Transverse colon (tissue), 4 donors: ENCODE measurements around the gene NRN1L.

ENCODE experiments used
- EP300 ChIP-seq: sonication (generic); formaldehyde crosslinking; IDR thresholded peaks from one replicate; pipeline ENCODE4 v1.6.1; 2017; ENCODE audit warnings: antibody characterized with exemption, low read depth
- POLR2A ChIP-seq: fragments of 450-650 bp; IDR thresholded peaks from one replicate; pipeline ENCODE4 v1.6.1; 2016; ENCODE audit warnings: antibody characterized with exemption, mild to moderate bottlenecking, moderate library complexity
- POLR2AphosphoS5 ChIP-seq, 3 donors: sonication (generic); formaldehyde crosslinking; IDR thresholded peaks; one replicate each; pipeline ENCODE4 v1.6.1; 2016; ENCODE audit warnings: antibody characterized with exemption in 3 of 3
- TF ChIP-seq, protein P1 (sequence below), 5 experiments: fragments of 200-600 bp in 3 of 5; fragments of 450-650 bp in 2 of 5; sonication (generic) in 3 of 5; IDR thresholded peaks; 1 replicate in 2 of 5; 2 replicates in 3 of 5; pipeline ENCODE4 v1.5.1; 2016 to 2017; ENCODE audit warnings: antibody characterized with exemption in 5 of 5, inconsistent platforms in 3 of 5, mild to moderate bottlenecking in 2 of 5, moderate library complexity in 1 of 5

DNA sequence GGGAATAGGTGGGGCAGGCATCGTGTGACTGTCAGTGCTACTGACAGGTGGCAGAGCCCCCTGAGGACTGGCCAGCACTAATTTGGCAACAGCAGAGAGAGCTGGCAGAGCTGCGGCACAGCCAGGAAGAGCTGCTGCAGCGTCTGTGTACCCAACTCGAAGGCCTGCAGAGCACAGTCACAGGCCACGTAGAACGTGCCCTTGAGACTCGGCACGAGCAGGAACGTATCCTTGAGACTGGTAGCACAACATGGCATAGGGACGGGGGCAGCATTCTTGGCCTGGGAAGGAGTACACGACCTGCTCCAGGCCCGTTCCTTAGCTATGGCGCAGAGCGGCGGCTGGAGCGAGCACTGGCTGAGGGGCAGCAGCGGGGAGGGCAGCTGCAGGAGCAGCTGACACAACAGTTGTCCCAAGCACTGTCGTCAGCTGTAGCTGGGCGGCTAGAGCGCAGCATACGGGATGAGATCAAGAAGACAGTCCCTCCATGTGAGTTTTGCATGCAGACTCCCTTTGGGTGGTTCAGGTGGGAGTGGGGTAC, 3.0 kb upstream of the NRN1L start:
- no peak for TF ChIP-seq POLR2AphosphoS5 (IDR thresholded peaks at IDR 0.05)
- TF ChIP-seq, protein P1, sequence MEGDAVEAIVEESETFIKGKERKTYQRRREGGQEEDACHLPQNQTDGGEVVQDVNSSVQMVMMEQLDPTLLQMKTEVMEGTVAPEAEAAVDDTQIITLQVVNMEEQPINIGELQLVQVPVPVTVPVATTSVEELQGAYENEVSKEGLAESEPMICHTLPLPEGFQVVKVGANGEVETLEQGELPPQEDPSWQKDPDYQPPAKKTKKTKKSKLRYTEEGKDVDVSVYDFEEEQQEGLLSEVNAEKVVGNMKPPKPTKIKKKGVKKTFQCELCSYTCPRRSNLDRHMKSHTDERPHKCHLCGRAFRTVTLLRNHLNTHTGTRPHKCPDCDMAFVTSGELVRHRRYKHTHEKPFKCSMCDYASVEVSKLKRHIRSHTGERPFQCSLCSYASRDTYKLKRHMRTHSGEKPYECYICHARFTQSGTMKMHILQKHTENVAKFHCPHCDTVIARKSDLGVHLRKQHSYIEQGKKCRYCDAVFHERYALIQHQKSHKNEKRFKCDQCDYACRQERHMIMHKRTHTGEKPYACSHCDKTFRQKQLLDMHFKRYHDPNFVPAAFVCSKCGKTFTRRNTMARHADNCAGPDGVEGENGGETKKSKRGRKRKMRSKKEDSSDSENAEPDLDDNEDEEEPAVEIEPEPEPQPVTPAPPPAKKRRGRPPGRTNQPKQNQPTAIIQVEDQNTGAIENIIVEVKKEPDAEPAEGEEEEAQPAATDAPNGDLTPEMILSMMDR (IDR thresholded peaks at IDR 0.05): no peak
- TF ChIP-seq POLR2A: no peak
- no peak for TF ChIP-seq EP300
